ENCODE results near the gene CELF5. TPM values are rescaled to one million over a fixed set of nuclear protein-coding genes. Genes with fewer than 3 reads are reported as not detected.

Gene CELF5
- total RNA-seq, 1 experiment from 2014 or later = 7.7 TPM

DNA sequence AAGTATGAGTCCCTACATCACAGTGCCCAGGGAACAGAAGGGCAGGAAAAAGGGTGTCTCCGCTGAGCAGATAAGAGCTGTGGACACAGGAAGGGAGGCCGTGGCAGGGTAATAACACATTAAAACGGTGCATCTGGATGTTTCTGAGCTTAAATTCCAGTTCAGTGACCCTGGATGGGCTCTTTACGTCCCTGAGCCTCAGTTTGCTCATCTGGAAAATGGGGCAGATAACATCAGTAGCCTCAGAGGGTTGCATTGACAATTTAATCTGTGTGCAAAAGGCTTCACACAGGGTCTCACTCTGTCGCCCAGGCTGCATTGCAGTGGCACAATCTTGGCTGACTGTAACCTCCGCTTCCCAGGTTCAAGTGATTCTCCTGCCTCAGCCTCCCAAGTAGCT is 58.1 kb downstream of the CELF5 start:
- ChIA-PET POLR2A (no interaction called here), CTCF (interaction anchor here (1.6 kb wide), 1 partner anchor 23 kb away, joined by 6 read pairs; no protein-coding TSS in a partner anchor)
- peaks cover 11% of the 10 kb centered on the region for H3K27me3 Mint-ChIP-seq (ENCODE audit: low read depth)
- peaks cover 9% of the 10 kb centered on the region for H3K4me1 Mint-ChIP-seq
- TF ChIP-seq RORB (CRISPR knock-in tag; IDR thresholded peaks at IDR 0.05) (no peak), ZNF396 (CRISPR knock-in tag; IDR thresholded peaks at IDR 0.05; ENCODE audit: borderline replicate concordance) (no peak), TP53 (CRISPR knock-in tag; IDR thresholded peaks at IDR 0.05) (no peak), FOXJ3 (CRISPR knock-in tag; IDR thresholded peaks at IDR 0.05; ENCODE audit: borderline replicate concordance) (no peak), ZNF138 (CRISPR knock-in tag; conservative IDR thresholded peaks at IDR 0.05) (no peak), NR1H2 (CRISPR knock-in tag; IDR thresholded peaks at IDR 0.05) (no peak), NFATC4 (CRISPR knock-in tag; IDR thresholded peaks at IDR 0.05) (no peak), ESRRA (CRISPR knock-in tag; IDR thresholded peaks at IDR 0.05; ENCODE audit: borderline replicate concordance) (no peak), RELA (CRISPR knock-in tag; IDR thresholded peaks at IDR 0.05; ENCODE audit: borderline replicate concordance) (no peak), FOXK1 (CRISPR knock-in tag; IDR thresholded peaks at IDR 0.05) (no peak), TEAD1 (CRISPR knock-in tag; IDR thresholded peaks at IDR 0.05) (no peak), FOXP1 (CRISPR knock-in tag; IDR thresholded peaks at IDR 0.05; ENCODE audit: borderline replicate concordance) (no peak)
- TF ChIP-seq, protein P1, sequence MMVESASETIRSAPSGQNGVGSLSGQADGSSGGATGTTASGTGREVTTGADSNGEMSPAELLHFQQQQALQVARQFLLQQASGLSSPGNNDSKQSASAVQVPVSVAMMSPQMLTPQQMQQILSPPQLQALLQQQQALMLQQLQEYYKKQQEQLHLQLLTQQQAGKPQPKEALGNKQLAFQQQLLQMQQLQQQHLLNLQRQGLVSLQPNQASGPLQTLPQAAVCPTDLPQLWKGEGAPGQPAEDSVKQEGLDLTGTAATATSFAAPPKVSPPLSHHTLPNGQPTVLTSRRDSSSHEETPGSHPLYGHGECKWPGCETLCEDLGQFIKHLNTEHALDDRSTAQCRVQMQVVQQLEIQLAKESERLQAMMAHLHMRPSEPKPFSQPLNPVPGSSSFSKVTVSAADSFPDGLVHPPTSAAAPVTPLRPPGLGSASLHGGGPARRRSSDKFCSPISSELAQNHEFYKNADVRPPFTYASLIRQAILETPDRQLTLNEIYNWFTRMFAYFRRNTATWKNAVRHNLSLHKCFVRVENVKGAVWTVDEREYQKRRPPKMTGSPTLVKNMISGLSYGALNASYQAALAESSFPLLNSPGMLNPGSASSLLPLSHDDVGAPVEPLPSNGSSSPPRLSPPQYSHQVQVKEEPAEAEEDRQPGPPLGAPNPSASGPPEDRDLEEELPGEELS (CRISPR knock-in tag; IDR thresholded peaks at IDR 0.05) = no peak
- TF ChIP-seq, protein P2, sequence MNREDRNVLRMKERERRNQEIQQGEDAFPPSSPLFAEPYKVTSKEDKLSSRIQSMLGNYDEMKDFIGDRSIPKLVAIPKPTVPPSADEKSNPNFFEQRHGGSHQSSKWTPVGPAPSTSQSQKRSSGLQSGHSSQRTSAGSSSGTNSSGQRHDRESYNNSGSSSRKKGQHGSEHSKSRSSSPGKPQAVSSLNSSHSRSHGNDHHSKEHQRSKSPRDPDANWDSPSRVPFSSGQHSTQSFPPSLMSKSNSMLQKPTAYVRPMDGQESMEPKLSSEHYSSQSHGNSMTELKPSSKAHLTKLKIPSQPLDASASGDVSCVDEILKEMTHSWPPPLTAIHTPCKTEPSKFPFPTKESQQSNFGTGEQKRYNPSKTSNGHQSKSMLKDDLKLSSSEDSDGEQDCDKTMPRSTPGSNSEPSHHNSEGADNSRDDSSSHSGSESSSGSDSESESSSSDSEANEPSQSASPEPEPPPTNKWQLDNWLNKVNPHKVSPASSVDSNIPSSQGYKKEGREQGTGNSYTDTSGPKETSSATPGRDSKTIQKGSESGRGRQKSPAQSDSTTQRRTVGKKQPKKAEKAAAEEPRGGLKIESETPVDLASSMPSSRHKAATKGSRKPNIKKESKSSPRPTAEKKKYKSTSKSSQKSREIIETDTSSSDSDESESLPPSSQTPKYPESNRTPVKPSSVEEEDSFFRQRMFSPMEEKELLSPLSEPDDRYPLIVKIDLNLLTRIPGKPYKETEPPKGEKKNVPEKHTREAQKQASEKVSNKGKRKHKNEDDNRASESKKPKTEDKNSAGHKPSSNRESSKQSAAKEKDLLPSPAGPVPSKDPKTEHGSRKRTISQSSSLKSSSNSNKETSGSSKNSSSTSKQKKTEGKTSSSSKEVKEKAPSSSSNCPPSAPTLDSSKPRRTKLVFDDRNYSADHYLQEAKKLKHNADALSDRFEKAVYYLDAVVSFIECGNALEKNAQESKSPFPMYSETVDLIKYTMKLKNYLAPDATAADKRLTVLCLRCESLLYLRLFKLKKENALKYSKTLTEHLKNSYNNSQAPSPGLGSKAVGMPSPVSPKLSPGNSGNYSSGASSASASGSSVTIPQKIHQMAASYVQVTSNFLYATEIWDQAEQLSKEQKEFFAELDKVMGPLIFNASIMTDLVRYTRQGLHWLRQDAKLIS (CRISPR knock-in tag; IDR thresholded peaks at IDR 0.05; ENCODE audit: borderline replicate concordance) = no peak
- TF ChIP-seq, protein P3, sequence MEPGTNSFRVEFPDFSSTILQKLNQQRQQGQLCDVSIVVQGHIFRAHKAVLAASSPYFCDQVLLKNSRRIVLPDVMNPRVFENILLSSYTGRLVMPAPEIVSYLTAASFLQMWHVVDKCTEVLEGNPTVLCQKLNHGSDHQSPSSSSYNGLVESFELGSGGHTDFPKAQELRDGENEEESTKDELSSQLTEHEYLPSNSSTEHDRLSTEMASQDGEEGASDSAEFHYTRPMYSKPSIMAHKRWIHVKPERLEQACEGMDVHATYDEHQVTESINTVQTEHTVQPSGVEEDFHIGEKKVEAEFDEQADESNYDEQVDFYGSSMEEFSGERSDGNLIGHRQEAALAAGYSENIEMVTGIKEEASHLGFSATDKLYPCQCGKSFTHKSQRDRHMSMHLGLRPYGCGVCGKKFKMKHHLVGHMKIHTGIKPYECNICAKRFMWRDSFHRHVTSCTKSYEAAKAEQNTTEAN (CRISPR knock-in tag; IDR thresholded peaks at IDR 0.05) = no peak
- TF ChIP-seq, protein P4, sequence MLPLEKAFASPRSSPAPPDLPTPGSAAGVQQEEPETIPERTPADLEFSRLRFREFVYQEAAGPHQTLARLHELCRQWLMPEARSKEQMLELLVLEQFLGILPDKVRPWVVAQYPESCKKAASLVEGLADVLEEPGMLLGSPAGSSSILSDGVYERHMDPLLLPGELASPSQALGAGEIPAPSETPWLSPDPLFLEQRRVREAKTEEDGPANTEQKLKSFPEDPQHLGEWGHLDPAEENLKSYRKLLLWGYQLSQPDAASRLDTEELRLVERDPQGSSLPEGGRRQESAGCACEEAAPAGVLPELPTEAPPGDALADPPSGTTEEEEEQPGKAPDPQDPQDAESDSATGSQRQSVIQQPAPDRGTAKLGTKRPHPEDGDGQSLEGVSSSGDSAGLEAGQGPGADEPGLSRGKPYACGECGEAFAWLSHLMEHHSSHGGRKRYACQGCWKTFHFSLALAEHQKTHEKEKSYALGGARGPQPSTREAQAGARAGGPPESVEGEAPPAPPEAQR (CRISPR knock-in tag; IDR thresholded peaks at IDR 0.05) = no peak
- TF ChIP-seq, protein P5, sequence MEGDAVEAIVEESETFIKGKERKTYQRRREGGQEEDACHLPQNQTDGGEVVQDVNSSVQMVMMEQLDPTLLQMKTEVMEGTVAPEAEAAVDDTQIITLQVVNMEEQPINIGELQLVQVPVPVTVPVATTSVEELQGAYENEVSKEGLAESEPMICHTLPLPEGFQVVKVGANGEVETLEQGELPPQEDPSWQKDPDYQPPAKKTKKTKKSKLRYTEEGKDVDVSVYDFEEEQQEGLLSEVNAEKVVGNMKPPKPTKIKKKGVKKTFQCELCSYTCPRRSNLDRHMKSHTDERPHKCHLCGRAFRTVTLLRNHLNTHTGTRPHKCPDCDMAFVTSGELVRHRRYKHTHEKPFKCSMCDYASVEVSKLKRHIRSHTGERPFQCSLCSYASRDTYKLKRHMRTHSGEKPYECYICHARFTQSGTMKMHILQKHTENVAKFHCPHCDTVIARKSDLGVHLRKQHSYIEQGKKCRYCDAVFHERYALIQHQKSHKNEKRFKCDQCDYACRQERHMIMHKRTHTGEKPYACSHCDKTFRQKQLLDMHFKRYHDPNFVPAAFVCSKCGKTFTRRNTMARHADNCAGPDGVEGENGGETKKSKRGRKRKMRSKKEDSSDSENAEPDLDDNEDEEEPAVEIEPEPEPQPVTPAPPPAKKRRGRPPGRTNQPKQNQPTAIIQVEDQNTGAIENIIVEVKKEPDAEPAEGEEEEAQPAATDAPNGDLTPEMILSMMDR (IDR thresholded peaks at IDR 0.05) = no peak
- H3K27ac Mint-ChIP-seq = no peak overlapping the region
- ATAC-seq (no peak), DNase-seq (ENCODE audit: low spot score) (no peak)
- H3K9me3 Mint-ChIP-seq = no peaks in the 10 kb centered on the region
- H3K36me3 Mint-ChIP-seq = no peaks in the 10 kb centered on the region
- no peak overlapping the region for H3K4me3 Mint-ChIP-seq
